ENCODE data around the gene PAN2.

GRCh38 chr12:56377989-56378316, 44.2 kb upstream of the PAN2 start:
- TF ChIP-seq CTCF (IDR thresholded peaks at IDR 0.05), result no peak
- no peak for TF ChIP-seq POLR2A (IDR thresholded peaks at IDR 0.05; ENCODE audit: low read depth)

Measured in esophagus muscularis mucosa (tissue), 3 donors.